ENCODE measurements around the gene SPNS2.

Gene SPNS2

DNA sequence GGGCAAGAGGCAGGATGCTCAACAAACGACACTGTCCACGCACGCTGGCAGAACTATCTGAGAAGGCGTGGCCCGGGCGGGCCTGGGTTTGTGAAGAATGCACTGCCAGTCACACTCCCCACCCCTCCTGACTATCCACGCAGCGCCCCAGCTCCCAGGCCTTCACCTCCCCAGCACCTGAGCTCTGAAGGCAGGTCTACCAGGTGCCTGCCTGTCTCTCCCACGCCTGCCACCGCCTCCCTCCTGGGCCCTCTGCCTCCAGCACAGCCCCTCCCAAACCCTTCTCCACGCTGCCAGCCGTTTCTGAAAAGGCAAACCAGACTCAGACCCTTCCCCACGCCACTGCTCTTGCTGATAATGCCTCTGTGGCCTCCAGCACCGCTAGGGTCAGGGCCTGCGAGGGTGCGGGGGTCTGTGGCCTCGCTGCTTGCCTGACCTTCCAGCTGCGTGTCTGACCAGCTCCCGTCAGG lies 44.9 kb downstream of the SPNS2 start:
- TF ChIP-seq, protein P1, sequence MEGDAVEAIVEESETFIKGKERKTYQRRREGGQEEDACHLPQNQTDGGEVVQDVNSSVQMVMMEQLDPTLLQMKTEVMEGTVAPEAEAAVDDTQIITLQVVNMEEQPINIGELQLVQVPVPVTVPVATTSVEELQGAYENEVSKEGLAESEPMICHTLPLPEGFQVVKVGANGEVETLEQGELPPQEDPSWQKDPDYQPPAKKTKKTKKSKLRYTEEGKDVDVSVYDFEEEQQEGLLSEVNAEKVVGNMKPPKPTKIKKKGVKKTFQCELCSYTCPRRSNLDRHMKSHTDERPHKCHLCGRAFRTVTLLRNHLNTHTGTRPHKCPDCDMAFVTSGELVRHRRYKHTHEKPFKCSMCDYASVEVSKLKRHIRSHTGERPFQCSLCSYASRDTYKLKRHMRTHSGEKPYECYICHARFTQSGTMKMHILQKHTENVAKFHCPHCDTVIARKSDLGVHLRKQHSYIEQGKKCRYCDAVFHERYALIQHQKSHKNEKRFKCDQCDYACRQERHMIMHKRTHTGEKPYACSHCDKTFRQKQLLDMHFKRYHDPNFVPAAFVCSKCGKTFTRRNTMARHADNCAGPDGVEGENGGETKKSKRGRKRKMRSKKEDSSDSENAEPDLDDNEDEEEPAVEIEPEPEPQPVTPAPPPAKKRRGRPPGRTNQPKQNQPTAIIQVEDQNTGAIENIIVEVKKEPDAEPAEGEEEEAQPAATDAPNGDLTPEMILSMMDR (IDR thresholded peaks at IDR 0.05): no peak
- TF ChIP-seq ZFX (IDR thresholded peaks at IDR 0.05; ENCODE audit: borderline replicate concordance): no peak
- H3K27ac ChIP-seq: no peak overlapping the region

DNA sequence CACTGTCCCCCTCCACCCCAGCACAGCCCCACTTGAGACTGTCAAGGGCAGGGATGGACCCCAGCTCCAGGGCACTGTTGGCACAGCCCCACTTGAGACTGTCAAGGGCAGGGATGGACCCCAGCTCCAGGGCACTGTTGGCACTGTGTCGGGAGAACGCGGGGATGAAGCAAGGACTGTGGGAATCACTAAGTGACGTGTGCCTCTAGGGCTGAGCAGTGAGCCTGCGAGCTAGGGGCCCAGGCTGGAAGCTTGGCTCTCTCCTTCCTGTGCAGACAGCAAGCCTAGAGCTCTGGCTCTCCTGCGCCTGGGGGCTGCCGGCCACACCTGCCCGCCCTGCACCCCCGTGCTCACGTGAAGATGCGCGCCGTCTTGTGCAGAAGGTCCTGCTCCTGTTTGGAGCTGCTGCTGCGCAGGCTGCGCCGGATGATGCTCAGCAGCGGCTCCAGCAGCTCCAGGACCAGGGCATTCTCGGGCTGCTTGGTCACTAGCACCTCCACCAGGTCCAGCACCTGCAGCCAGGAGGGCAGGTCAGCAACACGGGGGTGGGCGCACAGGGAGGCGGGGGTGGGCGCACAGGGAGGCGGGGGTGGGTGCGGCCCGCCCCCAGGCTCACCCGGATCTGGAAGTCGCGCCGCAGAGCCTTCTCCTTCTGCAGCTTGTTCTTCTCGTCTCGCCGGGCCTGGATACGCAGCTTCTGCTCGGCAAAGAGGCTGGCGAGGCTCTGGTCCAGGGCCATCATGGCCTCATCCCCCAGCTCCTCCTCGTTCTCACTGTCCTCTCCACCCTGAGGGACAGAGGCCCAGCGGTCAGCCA lies 45.7 kb downstream of the SPNS2 start:
- TF ChIP-seq, protein P1 (IDR thresholded peaks at IDR 0.05): no peak
- TF ChIP-seq ZFX (IDR thresholded peaks at IDR 0.05; ENCODE audit: borderline replicate concordance): no peak
- no peak overlapping the region for H3K27ac ChIP-seq

DNA sequence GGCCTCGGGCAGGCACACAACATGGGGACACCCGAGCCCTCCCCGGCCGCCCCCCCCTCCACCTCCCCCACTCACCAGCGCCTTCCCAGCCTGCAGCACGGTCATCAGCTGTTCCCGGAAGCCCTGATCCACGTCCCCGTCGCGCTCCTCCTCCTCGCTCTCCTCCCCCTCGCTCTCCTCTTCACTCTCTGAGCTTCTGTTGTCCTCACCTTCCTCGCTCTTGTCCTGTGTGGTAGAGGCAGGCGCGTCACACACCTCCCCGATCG lies 46.2 kb downstream of the SPNS2 start:
- no peak for TF ChIP-seq ZFX (IDR thresholded peaks at IDR 0.05; ENCODE audit: borderline replicate concordance)
- TF ChIP-seq, protein P1 (IDR thresholded peaks at IDR 0.05): no peak
- no peak overlapping the region for H3K27ac ChIP-seq

DNA sequence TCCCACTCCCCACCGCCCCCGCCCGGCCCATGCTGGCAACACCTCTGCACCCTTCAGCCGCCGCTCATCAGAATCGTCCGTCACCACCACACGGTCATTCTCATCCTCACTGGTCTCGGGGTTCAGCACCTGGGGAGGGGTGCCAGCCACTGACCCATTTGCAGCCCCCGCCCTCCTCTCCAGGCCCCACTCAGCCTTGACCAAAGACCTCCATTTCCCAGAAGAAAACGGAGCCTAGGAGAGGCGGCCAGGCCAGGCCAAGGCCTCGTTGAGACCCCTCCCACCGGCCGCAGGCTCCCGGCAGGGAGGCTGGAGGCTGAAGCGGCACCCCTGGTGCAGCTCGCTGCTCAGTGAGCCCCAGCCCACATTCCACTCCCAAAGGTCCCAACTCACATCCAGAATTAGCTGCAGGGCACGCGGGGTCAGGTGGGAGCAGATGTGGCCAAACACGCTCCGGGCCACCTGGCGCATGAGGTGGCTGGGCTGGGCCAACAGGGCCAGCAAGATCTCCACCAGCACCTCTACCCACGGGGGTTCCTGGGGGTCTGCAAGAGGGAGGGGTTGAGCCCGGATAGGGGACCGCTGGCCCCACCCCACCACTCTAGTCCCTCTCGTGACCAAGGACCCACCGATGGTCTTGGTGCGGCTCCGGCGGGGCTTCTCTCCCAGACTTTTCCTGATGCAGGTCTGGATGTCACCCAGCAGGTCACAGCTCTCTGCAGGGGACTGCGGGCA lies 46.7 kb downstream of the SPNS2 start:
- no peak overlapping the region for H3K27ac ChIP-seq
- no peak for TF ChIP-seq ZFX (IDR thresholded peaks at IDR 0.05; ENCODE audit: borderline replicate concordance)
- TF ChIP-seq, protein P1 (IDR thresholded peaks at IDR 0.05): no peak

DNA sequence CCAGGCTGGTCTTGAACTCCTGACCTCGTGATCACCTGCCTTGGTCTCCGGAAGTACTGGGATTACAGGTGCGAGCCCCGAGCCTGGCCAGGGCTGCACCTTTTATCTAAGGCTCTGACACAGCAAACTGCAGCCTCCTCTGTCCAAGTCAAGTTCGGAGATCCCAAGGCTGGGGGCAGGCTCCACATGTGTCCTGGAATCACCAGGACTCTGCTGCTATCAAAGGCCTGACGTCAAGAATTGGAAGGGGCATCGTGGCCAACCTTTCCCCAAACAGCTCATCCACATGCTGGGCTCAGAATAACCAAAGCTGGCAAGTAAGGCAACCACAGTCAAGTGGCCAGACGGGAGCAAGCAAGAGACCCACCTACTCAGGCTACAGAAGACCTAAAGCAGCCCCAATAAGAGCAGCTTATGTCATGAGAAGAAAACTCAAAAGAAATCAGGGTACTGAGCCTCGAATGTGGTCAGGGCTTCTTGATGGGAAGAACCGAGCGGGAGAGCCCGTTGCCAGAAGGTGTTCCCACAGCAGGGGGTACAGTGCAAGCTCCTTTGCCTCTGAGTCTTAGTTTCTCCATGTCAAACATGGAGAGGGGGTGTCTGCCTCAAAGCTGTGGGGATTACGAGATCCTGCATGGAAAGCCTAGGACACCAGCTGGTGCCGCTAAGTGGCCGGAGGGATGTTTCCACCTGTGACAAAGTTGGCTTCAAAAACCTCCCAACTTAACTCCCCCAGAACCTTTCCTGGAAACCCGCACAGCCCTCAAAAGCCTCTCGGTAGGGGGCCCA lies 48.6 kb downstream of the SPNS2 start:
- no peak overlapping the region for H3K27ac ChIP-seq
- TF ChIP-seq, protein P1 (IDR thresholded peaks at IDR 0.05): no peak
- no peak for TF ChIP-seq ZFX (IDR thresholded peaks at IDR 0.05; ENCODE audit: borderline replicate concordance)

DNA sequence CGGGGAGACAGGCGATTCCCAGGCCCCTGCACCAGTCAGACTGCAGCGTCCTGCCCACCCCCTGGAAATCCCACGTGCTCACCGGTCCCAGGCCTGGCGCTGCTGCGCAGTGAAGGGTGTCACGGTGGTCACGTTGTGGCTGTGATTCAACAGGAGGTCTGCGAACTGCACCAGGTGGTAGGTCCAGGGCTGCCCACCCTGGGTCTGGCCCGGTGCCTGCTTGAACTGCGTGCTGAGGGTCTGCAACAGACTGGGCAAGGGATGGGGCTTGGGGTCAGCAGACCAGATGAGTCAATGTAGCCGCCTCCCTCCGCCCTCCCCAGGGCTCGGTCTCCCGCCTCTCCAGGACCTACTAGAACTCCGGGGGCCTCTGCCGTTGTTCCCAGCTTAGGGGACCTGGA lies 49.4 kb downstream of the SPNS2 start:
- H3K27ac ChIP-seq: no peak overlapping the region
- TF ChIP-seq, protein P1 (IDR thresholded peaks at IDR 0.05): no peak
- no peak for TF ChIP-seq ZFX (IDR thresholded peaks at IDR 0.05; ENCODE audit: borderline replicate concordance)

Data from 22Rv1 (cell line).